GM23338 (cell line): ENCODE results near the gene TGIF1. TPM values are rescaled to one million over a fixed set of nuclear protein-coding genes. Genes with fewer than 3 reads are reported as not detected.
A peak's percentile ranks its signal among the peaks of the same experiment; 100 is the strongest.

Experiments
- ATAC-seq: fragments of 200-7000 bp; cut with Tn5 transposase; 3 replicates; pipeline ENCODE4 v1.9.1; 2020
- DNase-seq: peaks from one replicate; pipeline ENCODE4 v3.0.0-alpha.2; 2015; ENCODE audit warnings: low spot score
- H2AFZ ChIP-seq: fragments of 200-600 bp; sonication (generic); 2 replicates; pipeline ENCODE4 v1.8.0; 2016; ENCODE audit warnings: antibody characterized with exemption, mild to moderate bottlenecking, moderate library complexity
- H3F3A ChIP-seq: fragments of 200-600 bp; sonication (generic); replicated peaks from 2 replicates; pipeline ENCODE4 v1.8.0; 2017; ENCODE audit warnings: antibody characterized with exemption, mixed run types, low read depth
- H3K27ac ChIP-seq: fragments of 200-600 bp; sonication (generic); 2 replicates; pipeline ENCODE4 v1.6.1; 2016; ENCODE audit warnings: low read depth
- H3K27me3 ChIP-seq: fragments of 200-600 bp; sonication (generic); 2 replicates; pipeline ENCODE4 v1.8.0; 2016; ENCODE audit warnings: mild to moderate bottlenecking, mixed run types, moderate library complexity; ENCODE audit not compliant: insufficient read depth
- H3K36me3 ChIP-seq: fragments of 200-600 bp; sonication (generic); 2 replicates; pipeline ENCODE4 v1.8.0; 2016; ENCODE audit warnings: mild to moderate bottlenecking; ENCODE audit not compliant: insufficient read depth
- H3K4me1 ChIP-seq: fragments of 200-600 bp; sonication (generic); 2 replicates; pipeline ENCODE4 v1.8.0; 2016; ENCODE audit warnings: mild to moderate bottlenecking, moderate library complexity; ENCODE audit not compliant: insufficient read depth
- H3K4me2 ChIP-seq: fragments of 200-600 bp; sonication (generic); 2 replicates; pipeline ENCODE4 v1.7.1; 2017; ENCODE audit warnings: mixed run types
- H3K4me3 ChIP-seq: fragments of 200-600 bp; sonication (generic); 2 replicates; pipeline ENCODE4 v1.6.1; 2016; ENCODE audit warnings: mixed run types
- H3K79me2 ChIP-seq: fragments of 200-600 bp; sonication (generic); replicated peaks from 2 replicates; pipeline ENCODE4 v1.8.0; 2017; ENCODE audit warnings: mild to moderate bottlenecking; ENCODE audit not compliant: insufficient read depth
- H3K9me2 ChIP-seq: fragments of 200-600 bp; sonication (generic); 2 replicates; pipeline ENCODE4 v1.8.0; 2017; ENCODE audit not compliant: insufficient read depth
- H4K20me1 ChIP-seq: fragments of 200-600 bp; sonication (generic); replicated peaks from 2 replicates; pipeline ENCODE4 v1.8.0; 2017; ENCODE audit warnings: mild to moderate bottlenecking; ENCODE audit not compliant: insufficient read depth
- H3K27ac Mint-ChIP-seq: 2 replicates; pipeline ENCODE4 v1.8.0; 2020; ENCODE audit warnings: inconsistent platforms, mild to moderate bottlenecking, moderate library complexity, mixed read lengths
- H3K27me3 Mint-ChIP-seq: 3 replicates; pipeline ENCODE4 v1.8.0; 2022; ENCODE audit warnings: low read depth, mild to moderate bottlenecking, moderate library complexity, mixed read lengths, inconsistent platforms; ENCODE audit not compliant: insufficient read depth, poor library complexity
- H3K36me3 Mint-ChIP-seq: 3 replicates; pipeline ENCODE4 v1.8.0; 2021; ENCODE audit warnings: low read depth, mild to moderate bottlenecking, inconsistent platforms, moderate library complexity, mixed read lengths
- H3K4me1 Mint-ChIP-seq: 3 replicates; pipeline ENCODE4 v1.8.0; 2020; ENCODE audit warnings: mild to moderate bottlenecking, inconsistent platforms, mixed read lengths
- H3K4me3 Mint-ChIP-seq: 3 replicates; pipeline ENCODE4 v1.8.0; 2021; ENCODE audit warnings: moderate library complexity, mild to moderate bottlenecking, inconsistent platforms, mixed read lengths
- H3K9me3 Mint-ChIP-seq: 3 replicates; pipeline ENCODE4 v1.8.0; 2020; ENCODE audit warnings: moderate library complexity, mild to moderate bottlenecking, inconsistent platforms, mixed read lengths
- EZH2phosphoT487 ChIP-seq: fragments of 200-600 bp; sonication (generic); IDR thresholded peaks from one replicate; pipeline ENCODE4 v1.8.1; 2018; ENCODE audit warnings: antibody characterized with exemption; ENCODE audit not compliant: unreplicated experiment
- POLR2AphosphoS5 ChIP-seq: IDR thresholded peaks from 2 replicates; pipeline ENCODE4 v1.6.1; 2016; ENCODE audit warnings: antibody characterized with exemption, low read depth
- ZNF331 ChIP-seq: fragments of 250-450 bp; sonication (Bioruptor Pico); IDR thresholded peaks from 2 replicates; pipeline ENCODE4 v1.5.0; 2020; ENCODE audit warnings: low read depth, mild to moderate bottlenecking, moderate library complexity
- polyA plus RNA-seq: library from polyadenylated mRNA; unstranded; fragments of >200 nt; fragmentation: Nextera tagmentation; extraction: Ambion mirVana; gene quantifications from 2 replicates; pipeline ENCODE4 v1.2.1, GENCODE V29; 2016
- total RNA-seq: library from RNA; depleted of rRNA; stranded (reverse); fragments of >200 nt; shearing (Covaris generic); gene quantifications from 2 replicates; pipeline ENCODE4 v1.2.3, GENCODE V29; 2014
- TF ChIP-seq, protein P1 (sequence below), 2 experiments: fragments of 200-600 bp in 1 of 2; sonication (generic) in 1 of 2; conservative IDR thresholded peaks; 2 replicates each; pipeline versions ENCODE4 v1.5.1 to v1.6.1; 2016 to 2017; ENCODE audit warnings: antibody characterized with exemption in 2 of 2, low read depth in 2 of 2, mild to moderate bottlenecking in 2 of 2, moderate library complexity in 1 of 2
- TF ChIP-seq, protein P2 (sequence below): fragments of 250-450 bp; sonication (Bioruptor Pico); IDR thresholded peaks from 2 replicates; pipeline ENCODE4 v1.5.0; 2020; ENCODE audit warnings: mild to moderate bottlenecking, moderate library complexity
- TF ChIP-seq, protein P3 (sequence below): IDR thresholded peaks from one replicate; pipeline ENCODE4 v1.6.1; 2018; ENCODE audit warnings: antibody characterized with exemption; ENCODE audit not compliant: unreplicated experiment

TGIF1 gene
- total and polyA plus RNA-seq, 2 experiments from 2014 or later: 294 to 316 TPM

DNA sequence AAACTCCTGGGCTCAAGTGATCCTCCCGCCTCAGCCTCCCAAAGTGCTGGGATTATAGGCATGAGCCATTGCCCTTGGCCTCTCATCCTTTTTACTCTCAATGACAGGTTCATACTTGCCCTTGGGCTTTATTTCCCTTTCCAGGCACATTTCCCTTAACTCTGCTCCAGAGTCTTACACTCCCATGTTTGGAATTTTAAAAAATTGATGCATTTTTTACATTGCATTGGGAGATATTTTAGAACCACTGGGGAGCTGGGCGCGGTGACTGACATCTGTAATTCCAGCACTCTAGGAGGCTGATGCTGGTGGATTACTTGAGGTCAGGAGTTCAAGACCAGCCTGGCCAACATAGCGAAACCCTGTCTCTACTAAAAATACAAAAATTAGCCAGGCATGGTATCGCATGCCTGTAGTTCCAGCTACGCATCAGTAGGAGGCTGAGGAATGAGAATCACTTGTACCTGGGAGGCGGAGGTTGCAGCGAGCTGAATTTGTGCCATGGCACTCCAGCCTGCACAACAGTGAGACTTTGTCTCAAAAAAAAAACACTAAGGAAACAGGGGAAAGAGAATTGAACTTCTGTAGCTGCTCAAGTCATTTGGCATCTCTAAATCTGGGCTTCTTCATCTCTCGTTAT, 18.2 kb downstream of the TGIF1 start:
- no peak overlapping the region for H3K4me3 Mint-ChIP-seq
- TF ChIP-seq, protein P1, sequence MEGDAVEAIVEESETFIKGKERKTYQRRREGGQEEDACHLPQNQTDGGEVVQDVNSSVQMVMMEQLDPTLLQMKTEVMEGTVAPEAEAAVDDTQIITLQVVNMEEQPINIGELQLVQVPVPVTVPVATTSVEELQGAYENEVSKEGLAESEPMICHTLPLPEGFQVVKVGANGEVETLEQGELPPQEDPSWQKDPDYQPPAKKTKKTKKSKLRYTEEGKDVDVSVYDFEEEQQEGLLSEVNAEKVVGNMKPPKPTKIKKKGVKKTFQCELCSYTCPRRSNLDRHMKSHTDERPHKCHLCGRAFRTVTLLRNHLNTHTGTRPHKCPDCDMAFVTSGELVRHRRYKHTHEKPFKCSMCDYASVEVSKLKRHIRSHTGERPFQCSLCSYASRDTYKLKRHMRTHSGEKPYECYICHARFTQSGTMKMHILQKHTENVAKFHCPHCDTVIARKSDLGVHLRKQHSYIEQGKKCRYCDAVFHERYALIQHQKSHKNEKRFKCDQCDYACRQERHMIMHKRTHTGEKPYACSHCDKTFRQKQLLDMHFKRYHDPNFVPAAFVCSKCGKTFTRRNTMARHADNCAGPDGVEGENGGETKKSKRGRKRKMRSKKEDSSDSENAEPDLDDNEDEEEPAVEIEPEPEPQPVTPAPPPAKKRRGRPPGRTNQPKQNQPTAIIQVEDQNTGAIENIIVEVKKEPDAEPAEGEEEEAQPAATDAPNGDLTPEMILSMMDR (conservative IDR thresholded peaks at IDR 0.05; ENCODE audit: low read depth in 2 of 2): peak; percentile 34 to 55
- TF ChIP-seq ZNF331: no peak
- Histone ChIP-seq H2AFZ (no peak overlapping the region), H3K4me3 (no peak overlapping the region), H3F3A (peaks cover 17% of the 10 kb centered on the region), H3K4me1 (peaks cover 24% of the 10 kb centered on the region), H3K27ac (no peak overlapping the region), H3K27me3 (no peaks in the 10 kb centered on the region), H3K36me3 (no peaks in the 10 kb centered on the region), H3K4me2 (no peak overlapping the region), H3K79me2 (no peaks in the 10 kb centered on the region), H3K9me2 (no peaks in the 10 kb centered on the region), H4K20me1 (no peaks in the 10 kb centered on the region)
- no peak overlapping the region for H3K27ac Mint-ChIP-seq
- H3K4me1 Mint-ChIP-seq: peaks cover 31% of the 10 kb centered on the region
- H3K36me3 Mint-ChIP-seq: 0 out of 3 replicates have a peak, but pooled peaks cover 2% of the 10 kb centered on the region
- DNase-seq (peak; percentile 66), ATAC-seq (peak; percentile 25; the same call in 2 of the 3 replicates)
- H3K9me3 Mint-ChIP-seq: no peaks in the 10 kb centered on the region; the same call in 2 of the 3 replicates
- H3K27me3 Mint-ChIP-seq: peaks cover 3% of the 10 kb centered on the region

DNA sequence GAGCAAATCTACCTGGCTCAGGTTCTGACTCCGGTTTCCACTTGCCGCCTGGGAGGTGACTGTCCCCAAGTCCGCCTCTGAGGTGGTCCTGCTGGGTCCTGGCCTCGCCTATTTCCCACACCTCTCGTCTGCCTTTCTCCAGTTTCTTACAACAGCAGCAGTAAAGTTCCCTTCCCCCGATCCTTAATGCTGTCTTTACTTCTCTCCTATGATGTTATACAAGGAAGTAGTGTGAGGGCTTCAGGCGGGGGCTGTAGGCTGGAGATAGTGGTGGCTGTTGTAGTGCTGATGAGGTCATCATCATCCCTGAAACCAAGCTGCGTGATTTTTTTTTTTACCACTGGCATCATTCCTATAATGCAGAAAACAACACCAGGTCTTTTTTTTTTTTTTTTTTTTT, 18.9 kb downstream of the TGIF1 start:
- DNase-seq: no peak
- Histone ChIP-seq H3K36me3 (peaks cover 2% of the 10 kb centered on the region; the same call in 1 of the 2 replicates), H4K20me1 (no peaks in the 10 kb centered on the region), H3K9me2 (no peaks in the 10 kb centered on the region), H3K4me3 (peak overlapping the region; percentile 21; the same call in 1 of the 2 replicates), H3K27ac (no peak overlapping the region), H3K4me1 (peaks cover 24% of the 10 kb centered on the region), H3F3A (peaks cover 17% of the 10 kb centered on the region), H3K79me2 (no peaks in the 10 kb centered on the region), H3K27me3 (no peaks in the 10 kb centered on the region), H2AFZ (no peak overlapping the region), H3K4me2 (no peak overlapping the region)
- H3K36me3 Mint-ChIP-seq: peaks cover 3% of the 10 kb centered on the region; the same call in 2 of the 3 replicates
- H3K27me3 Mint-ChIP-seq: peaks cover 3% of the 10 kb centered on the region
- H3K27ac Mint-ChIP-seq: no peak overlapping the region
- peaks cover 31% of the 10 kb centered on the region for H3K4me1 Mint-ChIP-seq
- ATAC-seq: peak; percentile 27
- no peak overlapping the region for H3K4me3 Mint-ChIP-seq
- H3K9me3 Mint-ChIP-seq: peaks cover 2% of the 10 kb centered on the region; the same call in 2 of the 3 replicates
- TF ChIP-seq POLR2AphosphoS5: no peak
- TF ChIP-seq, protein P2, sequence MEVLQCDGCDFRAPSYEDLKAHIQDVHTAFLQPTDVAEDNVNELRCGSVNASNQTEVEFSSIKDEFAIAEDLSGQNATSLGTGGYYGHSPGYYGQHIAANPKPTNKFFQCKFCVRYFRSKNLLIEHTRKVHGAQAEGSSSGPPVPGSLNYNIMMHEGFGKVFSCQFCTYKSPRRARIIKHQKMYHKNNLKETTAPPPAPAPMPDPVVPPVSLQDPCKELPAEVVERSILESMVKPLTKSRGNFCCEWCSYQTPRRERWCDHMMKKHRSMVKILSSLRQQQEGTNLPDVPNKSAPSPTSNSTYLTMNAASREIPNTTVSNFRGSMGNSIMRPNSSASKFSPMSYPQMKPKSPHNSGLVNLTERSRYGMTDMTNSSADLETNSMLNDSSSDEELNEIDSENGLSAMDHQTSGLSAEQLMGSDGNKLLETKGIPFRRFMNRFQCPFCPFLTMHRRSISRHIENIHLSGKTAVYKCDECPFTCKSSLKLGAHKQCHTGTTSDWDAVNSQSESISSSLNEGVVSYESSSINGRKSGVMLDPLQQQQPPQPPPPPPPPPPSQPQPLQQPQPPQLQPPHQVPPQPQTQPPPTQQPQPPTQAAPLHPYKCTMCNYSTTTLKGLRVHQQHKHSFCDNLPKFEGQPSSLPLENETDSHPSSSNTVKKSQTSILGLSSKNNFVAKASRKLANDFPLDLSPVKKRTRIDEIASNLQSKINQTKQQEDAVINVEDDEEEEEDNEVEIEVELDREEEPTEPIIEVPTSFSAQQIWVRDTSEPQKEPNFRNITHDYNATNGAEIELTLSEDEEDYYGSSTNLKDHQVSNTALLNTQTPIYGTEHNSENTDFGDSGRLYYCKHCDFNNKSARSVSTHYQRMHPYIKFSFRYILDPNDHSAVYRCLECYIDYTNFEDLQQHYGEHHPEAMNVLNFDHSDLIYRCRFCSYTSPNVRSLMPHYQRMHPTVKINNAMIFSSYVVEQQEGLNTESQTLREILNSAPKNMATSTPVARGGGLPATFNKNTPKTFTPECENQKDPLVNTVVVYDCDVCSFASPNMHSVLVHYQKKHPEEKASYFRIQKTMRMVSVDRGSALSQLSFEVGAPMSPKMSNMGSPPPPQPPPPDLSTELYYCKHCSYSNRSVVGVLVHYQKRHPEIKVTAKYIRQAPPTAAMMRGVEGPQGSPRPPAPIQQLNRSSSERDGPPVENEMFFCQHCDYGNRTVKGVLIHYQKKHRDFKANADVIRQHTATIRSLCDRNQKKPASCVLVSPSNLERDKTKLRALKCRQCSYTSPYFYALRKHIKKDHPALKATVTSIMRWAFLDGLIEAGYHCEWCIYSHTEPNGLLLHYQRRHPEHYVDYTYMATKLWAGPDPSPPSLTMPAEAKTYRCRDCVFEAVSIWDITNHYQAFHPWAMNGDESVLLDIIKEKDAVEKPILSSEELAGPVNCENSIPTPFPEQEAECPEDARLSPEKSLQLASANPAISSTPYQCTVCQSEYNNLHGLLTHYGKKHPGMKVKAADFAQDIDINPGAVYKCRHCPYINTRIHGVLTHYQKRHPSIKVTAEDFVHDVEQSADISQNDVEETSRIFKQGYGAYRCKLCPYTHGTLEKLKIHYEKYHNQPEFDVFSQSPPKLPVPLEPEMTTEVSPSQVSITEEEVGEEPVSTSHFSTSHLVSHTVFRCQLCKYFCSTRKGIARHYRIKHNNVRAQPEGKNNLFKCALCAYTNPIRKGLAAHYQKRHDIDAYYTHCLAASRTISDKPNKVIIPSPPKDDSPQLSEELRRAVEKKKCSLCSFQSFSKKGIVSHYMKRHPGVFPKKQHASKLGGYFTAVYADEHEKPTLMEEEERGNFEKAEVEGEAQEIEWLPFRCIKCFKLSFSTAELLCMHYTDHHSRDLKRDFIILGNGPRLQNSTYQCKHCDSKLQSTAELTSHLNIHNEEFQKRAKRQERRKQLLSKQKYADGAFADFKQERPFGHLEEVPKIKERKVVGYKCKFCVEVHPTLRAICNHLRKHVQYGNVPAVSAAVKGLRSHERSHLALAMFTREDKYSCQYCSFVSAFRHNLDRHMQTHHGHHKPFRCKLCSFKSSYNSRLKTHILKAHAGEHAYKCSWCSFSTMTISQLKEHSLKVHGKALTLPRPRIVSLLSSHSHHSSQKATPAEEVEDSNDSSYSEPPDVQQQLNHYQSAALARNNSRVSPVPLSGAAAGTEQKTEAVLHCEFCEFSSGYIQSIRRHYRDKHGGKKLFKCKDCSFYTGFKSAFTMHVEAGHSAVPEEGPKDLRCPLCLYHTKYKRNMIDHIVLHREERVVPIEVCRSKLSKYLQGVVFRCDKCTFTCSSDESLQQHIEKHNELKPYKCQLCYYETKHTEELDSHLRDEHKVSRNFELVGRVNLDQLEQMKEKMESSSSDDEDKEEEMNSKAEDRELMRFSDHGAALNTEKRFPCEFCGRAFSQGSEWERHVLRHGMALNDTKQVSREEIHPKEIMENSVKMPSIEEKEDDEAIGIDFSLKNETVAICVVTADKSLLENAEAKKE (CRISPR knock-in tag): no peak
- TF ChIP-seq, protein P3, sequence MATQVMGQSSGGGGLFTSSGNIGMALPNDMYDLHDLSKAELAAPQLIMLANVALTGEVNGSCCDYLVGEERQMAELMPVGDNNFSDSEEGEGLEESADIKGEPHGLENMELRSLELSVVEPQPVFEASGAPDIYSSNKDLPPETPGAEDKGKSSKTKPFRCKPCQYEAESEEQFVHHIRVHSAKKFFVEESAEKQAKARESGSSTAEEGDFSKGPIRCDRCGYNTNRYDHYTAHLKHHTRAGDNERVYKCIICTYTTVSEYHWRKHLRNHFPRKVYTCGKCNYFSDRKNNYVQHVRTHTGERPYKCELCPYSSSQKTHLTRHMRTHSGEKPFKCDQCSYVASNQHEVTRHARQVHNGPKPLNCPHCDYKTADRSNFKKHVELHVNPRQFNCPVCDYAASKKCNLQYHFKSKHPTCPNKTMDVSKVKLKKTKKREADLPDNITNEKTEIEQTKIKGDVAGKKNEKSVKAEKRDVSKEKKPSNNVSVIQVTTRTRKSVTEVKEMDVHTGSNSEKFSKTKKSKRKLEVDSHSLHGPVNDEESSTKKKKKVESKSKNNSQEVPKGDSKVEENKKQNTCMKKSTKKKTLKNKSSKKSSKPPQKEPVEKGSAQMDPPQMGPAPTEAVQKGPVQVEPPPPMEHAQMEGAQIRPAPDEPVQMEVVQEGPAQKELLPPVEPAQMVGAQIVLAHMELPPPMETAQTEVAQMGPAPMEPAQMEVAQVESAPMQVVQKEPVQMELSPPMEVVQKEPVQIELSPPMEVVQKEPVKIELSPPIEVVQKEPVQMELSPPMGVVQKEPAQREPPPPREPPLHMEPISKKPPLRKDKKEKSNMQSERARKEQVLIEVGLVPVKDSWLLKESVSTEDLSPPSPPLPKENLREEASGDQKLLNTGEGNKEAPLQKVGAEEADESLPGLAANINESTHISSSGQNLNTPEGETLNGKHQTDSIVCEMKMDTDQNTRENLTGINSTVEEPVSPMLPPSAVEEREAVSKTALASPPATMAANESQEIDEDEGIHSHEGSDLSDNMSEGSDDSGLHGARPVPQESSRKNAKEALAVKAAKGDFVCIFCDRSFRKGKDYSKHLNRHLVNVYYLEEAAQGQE: no peak
- TF ChIP-seq EZH2phosphoT487: no peak
- TF ChIP-seq, protein P1 (conservative IDR thresholded peaks at IDR 0.05; ENCODE audit: low read depth in 2 of 2): no peak
- no peak for TF ChIP-seq ZNF331
